IPS-18a (cell line): ENCODE data around the gene HELZ2.

Experiments
- H3K27ac ChIP-seq: one replicate; pipeline ENCODE4 v1.5.1; 2013; ENCODE audit warnings: low read length
- H3K27me3 ChIP-seq: one replicate; pipeline ENCODE4 v1.6.1; 2013; ENCODE audit warnings: mild to moderate bottlenecking, low read length; ENCODE audit not compliant: control insufficient read depth, insufficient read depth
- H3K36me3 ChIP-seq: one replicate; pipeline ENCODE4 v1.6.1; 2013; ENCODE audit warnings: low read depth, low read length; ENCODE audit not compliant: control insufficient read depth
- H3K4me1 ChIP-seq: one replicate; pipeline ENCODE4 v1.6.1; 2013; ENCODE audit warnings: low read depth, low read length; ENCODE audit not compliant: control insufficient read depth
- H3K4me3 ChIP-seq: one replicate; pipeline ENCODE4 v1.5.1; 2013; ENCODE audit warnings: low read length
- H3K9ac ChIP-seq: one replicate; pipeline ENCODE4 v1.6.1; 2013; ENCODE audit warnings: mild to moderate bottlenecking, low read length, moderate library complexity
- H3K9me3 ChIP-seq: one replicate; pipeline ENCODE4 v1.6.1; 2013; ENCODE audit warnings: low read depth, low read length; ENCODE audit not compliant: control insufficient read depth

Gene HELZ2

DNA sequence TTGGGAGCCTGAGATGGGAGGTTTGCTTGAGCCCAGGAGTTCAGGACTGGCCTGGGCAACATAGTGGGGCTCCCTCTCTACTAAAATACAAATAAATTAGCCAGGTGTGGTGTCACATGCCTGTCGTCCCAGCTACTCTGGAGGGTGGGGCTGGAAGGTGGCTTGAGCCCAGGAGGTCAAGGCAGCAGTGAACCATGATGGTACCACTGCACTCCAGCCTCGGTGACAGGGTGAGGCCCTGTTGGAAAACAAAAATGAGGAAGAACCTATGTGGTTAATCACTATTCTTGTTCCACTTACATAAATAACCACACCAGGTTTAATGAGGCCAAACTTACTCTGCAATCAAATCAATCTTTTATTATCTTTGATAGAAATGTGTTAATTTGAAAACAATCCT, 48.1 kb downstream of the HELZ2 start:
- no peaks in the 10 kb centered on the region for H3K27me3 ChIP-seq
- no peaks in the 10 kb centered on the region for H3K4me1 ChIP-seq
- H3K9ac ChIP-seq: no peak overlapping the region
- no peaks in the 10 kb centered on the region for H3K9me3 ChIP-seq
- no peaks in the 10 kb centered on the region for H3K36me3 ChIP-seq
- H3K4me3 ChIP-seq: no peak overlapping the region
- H3K27ac ChIP-seq: no peak overlapping the region

DNA sequence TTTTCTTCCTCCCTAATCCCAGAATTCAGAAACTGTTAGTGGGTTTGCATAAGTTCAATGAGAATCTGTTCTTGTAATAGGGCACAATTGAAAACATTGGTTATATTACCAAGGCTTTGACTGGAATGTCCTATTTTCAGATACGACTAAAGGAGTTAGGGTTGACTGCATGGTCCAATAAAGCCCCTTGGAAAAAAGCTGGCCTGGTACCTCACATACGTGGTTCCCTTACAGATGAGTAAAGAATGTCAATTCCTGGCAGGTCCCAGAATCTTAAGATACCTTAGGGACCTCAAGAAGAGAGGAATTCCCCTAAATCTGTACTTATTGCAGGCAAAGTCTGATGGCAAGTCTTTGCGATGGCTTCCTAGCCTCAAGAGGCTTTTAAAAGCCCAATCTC, 48.9 kb downstream of the HELZ2 start:
- no peak overlapping the region for H3K27ac ChIP-seq
- no peaks in the 10 kb centered on the region for H3K9me3 ChIP-seq
- no peak overlapping the region for H3K4me3 ChIP-seq
- no peaks in the 10 kb centered on the region for H3K36me3 ChIP-seq
- no peak overlapping the region for H3K9ac ChIP-seq
- H3K4me1 ChIP-seq: no peaks in the 10 kb centered on the region
- H3K27me3 ChIP-seq: no peaks in the 10 kb centered on the region
